ENCODE results near the gene C1orf21.
"Not testable (repeated sequence)": the region's sequence is repeated elsewhere in the genome, so short reads cannot be mapped to it uniquely, and the experiment has no call there.

The C1orf21 gene

GRCh38 chr1:184386312-184387068 lies at the start of gene C1orf21:
Gene C1orf21, plus strand, starts transcription at chr1:184387029. Its CDS starts 90,481 bp downstream, at chr1:184477510.
- DNase-seq = peak; percentile 93

DNA sequence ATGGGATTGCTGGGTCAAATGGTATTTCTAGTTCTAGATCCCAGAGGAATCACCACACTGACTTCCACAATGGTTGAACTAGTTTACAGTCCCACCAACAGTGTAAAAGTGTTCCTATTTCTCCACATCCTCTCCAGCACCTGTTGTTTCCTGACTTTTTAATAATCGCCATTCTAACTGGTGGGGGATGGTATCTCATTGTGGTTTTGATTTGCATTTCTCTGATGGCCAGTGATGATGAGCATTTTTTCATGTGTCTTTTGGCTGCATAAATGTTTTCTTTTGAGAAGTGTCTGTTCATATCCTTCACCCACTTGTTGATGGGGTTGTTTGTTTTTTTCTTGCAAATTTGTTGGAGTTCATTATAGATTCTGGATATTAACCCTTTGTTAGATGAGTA lies 49.0 kb upstream of the C1orf21 start:
- DNase-seq = not testable (repeated sequence)

DNA sequence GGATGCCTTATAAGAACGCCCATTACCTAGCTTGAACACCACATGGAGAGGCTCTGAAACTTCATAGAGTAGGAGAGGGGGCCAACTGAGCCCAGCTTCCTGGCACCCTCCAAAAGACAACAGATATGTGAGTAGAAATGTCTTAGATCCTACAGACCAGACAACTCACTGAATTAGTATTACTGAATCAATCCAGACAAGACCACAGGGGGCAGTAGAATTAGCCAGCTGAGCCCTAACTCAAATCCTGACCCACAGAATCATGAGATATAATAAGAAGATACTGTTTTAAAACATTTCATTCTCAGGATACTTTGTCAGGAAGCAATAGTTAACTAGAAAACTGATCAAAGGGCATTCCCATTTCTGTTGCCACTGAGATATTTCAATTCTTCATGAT lies 45.8 kb upstream of the C1orf21 start:
- DNase-seq = no peak

DNA sequence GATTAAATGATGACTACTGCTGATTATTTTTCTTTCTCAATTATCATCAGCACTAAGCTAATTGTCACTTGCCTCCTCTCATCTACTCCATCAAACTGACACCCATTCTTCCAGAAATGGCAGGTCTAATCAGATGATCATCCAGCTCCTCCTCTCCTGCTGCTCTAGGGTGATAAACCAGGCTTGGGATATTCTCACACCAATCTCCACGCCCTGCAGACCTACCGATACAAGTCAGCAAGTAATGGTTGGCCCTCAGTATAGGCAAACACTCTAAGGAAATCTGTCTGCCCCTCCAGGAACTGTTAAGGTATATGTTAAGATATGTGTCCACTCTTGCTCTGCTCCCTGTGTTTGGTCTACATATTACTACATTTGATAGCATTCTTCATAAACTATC lies 36.3 kb upstream of the C1orf21 start:
- DNase-seq = no peak

DNA sequence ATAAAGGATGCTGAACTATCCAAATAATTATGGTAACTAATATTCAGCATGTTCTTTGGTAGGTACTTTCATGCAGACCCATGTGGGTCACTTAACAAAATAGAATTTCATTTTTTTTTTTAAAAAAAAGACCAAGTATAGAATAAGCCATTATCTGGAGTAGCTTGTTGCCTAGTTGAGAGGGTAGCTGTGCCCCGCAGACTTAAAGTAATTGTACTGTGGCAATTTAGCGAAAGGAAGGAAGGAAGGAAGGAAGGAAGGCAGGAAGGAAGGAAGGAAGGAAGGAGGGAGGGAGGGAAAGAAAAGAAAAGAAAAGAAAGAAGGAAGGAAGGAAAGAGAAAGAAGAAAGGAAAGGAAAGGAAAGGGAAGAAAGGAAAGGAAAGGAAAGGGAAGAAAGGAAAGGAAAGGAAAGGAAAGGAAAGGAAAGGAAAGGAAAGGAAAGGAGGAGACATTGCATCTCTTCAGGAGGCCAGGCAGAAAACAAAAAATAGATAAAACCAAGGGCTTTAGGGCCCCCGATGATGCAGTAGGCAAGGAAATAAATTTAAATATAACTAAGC lies 35.3 kb upstream of the C1orf21 start:
- DNase-seq = no peak

- DNase-seq = no peak
Measured at GRCh38 chr1:184352776-184353175, 34.1 kb upstream of the C1orf21 start.

GRCh38 chr1:184354719-184355118 lies 32.1 kb upstream of the C1orf21 start:
- no peak for DNase-seq

DNA sequence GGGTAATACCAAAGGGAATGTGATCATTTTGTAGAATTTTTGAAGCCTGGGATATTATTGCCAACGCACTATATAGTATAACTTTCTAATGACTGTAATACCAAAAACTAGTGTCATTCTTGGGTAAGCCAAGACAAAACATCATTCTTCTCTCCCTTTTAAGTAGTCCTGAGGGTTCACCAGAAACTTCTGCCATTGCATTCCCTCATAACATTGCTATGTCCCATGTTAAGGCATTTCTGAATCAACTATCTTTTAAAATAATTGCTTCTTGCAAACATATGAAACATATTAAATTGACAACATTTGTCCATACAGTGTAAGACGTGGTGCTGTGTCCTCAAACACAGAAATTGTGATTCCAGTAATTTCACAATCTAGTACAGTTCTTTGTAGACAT lies 29.9 kb upstream of the C1orf21 start:
- DNase-seq = no peak

- DNase-seq = no peak
Measured at GRCh38 chr1:184358256-184358655, 28.6 kb upstream of the C1orf21 start.

- DNase-seq = no peak
Measured at GRCh38 chr1:184359909-184360308, 26.9 kb upstream of the C1orf21 start.

DNA sequence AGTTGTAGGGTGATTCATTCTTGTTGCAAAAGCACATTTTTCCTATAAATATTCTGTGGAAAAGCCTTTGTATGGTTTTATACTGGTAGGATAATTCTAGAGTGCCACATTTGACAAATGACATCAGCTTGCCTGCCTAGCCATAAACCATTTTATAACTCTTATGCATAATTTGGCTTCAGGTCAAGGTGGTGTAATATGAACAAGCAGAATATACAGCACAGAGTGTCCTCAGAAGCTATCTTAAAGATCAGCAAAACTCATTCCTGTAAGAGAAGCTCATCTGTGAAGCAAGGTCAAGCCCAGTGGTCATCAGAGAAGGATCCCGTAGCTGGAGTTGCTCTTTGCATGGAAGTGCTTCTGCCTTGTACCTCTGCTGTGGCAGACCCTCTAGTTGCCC lies 24.0 kb upstream of the C1orf21 start:
- DNase-seq = no peak

DNA sequence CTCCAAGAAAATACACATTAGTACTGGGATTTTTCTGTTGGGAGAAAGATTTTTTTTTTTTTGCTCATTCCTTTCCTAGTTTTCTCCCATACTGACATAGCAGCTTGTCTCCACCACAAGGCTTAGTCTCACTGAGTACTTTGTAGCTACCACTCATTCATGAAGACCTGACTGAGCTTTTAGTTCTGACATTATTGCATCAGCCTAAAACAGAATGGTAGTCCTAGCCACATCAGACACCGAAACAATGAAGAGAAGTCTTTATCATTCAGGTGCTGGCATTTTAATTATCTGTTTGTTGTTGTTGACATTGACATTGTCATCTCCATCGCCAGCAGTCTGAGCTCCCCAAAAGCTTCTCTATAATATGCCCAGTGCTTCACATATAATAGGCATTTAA lies 21.1 kb upstream of the C1orf21 start:
- no peak for DNase-seq

- no peak for DNase-seq
Measured at GRCh38 chr1:184366997-184367396, 19.8 kb upstream of the C1orf21 start.

GRCh38 chr1:184367427-184368038 lies 19.3 kb upstream of the C1orf21 start:
- DNase-seq = no peak

- DNase-seq = no peak
Measured at GRCh38 chr1:184368354-184368753, 18.5 kb upstream of the C1orf21 start.

GRCh38 chr1:184370850-184371249 lies 16.0 kb upstream of the C1orf21 start:
- no peak for DNase-seq

DNA sequence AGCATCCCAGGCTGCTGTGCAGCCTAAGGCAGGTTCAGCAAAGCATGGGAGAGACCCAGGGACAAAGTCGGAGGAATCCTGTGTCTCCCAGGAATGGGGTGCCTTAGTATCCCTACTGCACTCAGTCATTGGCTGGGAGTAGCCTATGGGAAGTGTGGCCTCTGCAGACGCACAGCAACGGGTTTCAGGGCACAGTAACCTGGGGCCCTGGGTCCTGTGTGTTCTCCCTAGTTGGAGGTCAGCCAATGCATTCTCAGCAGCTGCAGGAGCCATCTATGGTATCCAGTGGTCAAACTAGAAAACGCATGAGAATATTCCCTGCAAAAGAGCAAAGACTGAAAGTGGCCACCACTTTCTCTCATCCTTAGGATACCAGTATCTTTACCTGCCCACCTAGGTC lies 13.7 kb upstream of the C1orf21 start:
- DNase-seq = no peak

DNA sequence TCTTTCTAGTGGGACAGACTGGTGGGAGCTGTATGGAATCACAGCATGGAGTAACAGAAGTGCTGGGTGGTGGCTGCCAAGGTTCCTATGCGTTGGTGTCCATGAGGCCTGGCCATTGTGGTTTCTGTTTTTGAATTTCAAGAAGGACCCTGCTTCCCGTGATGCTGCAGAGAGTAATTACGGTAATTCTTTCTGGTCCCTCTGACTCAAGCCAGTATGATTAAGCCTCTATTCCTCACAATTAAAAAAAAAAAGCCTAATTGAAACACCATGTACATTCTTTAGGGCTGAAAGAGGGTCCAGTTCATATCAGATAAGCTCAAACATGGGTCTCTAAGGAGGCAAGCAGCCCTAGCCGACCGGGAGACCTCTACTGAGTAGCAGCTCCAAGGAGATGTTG lies 10.5 kb upstream of the C1orf21 start:
- DNase-seq = no peak

GRCh38 chr1:184379111-184379752 lies 7.6 kb upstream of the C1orf21 start:
- no peak for DNase-seq

DNA sequence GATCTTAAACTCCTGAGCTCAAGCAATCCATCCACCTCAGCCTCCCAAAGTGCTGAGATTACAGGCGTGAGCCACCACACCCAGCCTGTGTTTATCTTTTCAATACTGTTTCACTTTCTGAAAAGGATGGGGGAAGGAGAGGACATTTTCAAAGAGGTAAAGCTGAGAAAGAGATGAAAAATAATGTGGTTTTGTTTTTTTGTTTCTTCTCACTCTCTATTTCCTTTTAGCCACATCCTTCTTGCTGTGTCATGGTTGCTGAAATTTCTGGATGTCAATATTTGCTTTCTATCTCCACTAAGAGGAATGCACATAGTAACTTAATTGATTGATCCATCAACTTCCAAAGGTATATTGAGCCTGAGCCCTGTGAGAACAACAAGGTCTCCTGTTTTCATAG lies 6.4 kb upstream of the C1orf21 start:
- DNase-seq = no peak

GRCh38 chr1:184383772-184384323 lies 3.0 kb upstream of the C1orf21 start:
- no peak for DNase-seq

- no peak for DNase-seq
Measured at GRCh38 chr1:184385865-184386311, 941 bp upstream of the C1orf21 start.

DNA sequence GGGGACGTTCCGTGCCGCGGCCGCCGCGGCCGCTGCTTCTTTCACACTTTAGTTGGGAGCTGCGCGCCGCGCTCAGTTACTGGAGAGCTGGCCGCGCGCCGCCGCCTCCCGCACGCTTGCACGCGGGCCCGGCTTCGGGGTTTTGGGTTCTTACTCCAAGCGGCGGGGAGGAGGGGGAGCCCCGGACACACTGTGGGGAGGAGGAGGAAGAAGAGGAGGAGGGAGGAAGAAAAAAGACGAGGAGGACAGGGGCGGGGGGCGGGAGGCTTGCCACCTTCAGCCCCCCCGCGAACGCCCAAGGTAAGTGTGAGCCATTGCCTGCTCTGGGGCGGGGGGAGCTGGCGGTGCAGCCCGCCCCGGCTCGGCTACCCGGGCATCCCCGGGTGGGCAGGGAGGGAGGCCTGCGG lies 243 bp downstream of the C1orf21 start:
- peak; percentile 64 for DNase-seq

All from COR-L47 (cell line).